AG10803 (cell line): ENCODE measurements around the gene BET1.
A peak's percentile ranks its signal among the peaks of the same experiment; 100 is the strongest.

Experiments used
- DNase-seq: peaks from one replicate; pipeline ENCODE4 v3.0.0; 2010; ENCODE audit warnings: low read depth
- H3K4me3 ChIP-seq: 2 replicates; pipeline ENCODE4 v1.5.1; 2011; ENCODE audit warnings: mild to moderate bottlenecking, low read length, control low read depth
- TF ChIP-seq, protein P1 (sequence below): conservative IDR thresholded peaks from 2 replicates; pipeline ENCODE4 v1.5.1; 2011; ENCODE audit warnings: mild to moderate bottlenecking, low read length, control low read depth, inconsistent platforms

The BET1 gene

DNA sequence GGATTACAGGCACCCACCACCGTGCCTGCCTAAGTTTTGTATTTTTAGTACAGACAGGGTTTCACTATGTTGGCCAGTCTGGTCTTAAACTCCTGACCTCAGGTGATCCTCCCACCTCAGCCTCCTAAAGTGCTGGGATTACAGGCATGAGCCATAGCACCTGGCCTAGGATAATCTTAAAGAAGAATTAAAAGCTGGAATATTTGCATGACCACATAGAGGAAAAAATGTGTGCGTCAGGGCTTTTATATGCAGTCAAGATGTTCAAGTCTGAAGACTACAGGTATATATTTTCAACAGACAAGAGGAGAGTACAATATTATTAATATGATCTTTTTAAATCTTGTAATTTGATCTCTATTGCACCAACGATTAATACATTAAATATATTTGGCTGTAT, 43.2 kb downstream of the BET1 start:
- H3K4me3 ChIP-seq, result no peak overlapping the region
- TF ChIP-seq, protein P1, sequence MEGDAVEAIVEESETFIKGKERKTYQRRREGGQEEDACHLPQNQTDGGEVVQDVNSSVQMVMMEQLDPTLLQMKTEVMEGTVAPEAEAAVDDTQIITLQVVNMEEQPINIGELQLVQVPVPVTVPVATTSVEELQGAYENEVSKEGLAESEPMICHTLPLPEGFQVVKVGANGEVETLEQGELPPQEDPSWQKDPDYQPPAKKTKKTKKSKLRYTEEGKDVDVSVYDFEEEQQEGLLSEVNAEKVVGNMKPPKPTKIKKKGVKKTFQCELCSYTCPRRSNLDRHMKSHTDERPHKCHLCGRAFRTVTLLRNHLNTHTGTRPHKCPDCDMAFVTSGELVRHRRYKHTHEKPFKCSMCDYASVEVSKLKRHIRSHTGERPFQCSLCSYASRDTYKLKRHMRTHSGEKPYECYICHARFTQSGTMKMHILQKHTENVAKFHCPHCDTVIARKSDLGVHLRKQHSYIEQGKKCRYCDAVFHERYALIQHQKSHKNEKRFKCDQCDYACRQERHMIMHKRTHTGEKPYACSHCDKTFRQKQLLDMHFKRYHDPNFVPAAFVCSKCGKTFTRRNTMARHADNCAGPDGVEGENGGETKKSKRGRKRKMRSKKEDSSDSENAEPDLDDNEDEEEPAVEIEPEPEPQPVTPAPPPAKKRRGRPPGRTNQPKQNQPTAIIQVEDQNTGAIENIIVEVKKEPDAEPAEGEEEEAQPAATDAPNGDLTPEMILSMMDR, result no peak
- DNase-seq, result no peak

DNA sequence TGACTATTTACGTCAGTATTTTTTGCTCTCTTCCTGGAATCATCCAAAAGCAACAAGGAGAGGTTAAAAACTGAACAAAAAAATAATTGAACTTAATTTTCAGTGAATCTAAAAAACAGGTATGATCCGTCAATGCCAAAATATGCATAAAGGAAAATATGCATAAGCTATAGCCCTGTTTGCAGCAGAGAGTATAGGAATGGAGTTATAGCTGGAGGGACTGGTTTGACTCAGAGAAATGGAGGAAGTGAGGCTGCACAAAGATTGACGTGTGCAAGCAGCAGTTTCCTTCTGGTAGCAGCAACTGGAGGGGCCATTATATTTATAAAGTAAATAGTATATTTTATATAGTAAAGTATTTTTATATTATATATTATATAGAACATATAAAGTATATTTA, 45.5 kb downstream of the BET1 start:
- TF ChIP-seq, protein P1, result no peak
- DNase-seq, result no peak
- no peak overlapping the region for H3K4me3 ChIP-seq

DNA sequence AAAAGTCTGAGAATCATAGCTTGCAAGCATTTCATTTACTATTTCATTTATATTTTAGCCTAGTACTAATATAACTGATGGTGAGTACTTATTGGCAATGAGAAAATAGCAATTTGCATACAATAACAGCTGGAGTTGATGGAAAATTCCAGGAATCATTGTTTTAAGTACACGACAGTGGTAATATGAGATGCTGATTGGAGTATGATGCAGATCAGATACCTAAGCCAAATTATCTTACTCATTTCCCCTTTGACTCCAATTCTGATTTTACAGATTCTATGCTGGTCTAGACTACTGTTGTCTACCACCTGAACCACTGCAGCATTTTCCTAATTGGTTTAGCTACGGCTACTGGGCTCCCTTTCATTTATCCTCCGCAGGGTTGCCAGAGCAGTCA, 45.9 kb downstream of the BET1 start:
- no peak overlapping the region for H3K4me3 ChIP-seq
- TF ChIP-seq, protein P1, result no peak
- DNase-seq, result no peak

DNA sequence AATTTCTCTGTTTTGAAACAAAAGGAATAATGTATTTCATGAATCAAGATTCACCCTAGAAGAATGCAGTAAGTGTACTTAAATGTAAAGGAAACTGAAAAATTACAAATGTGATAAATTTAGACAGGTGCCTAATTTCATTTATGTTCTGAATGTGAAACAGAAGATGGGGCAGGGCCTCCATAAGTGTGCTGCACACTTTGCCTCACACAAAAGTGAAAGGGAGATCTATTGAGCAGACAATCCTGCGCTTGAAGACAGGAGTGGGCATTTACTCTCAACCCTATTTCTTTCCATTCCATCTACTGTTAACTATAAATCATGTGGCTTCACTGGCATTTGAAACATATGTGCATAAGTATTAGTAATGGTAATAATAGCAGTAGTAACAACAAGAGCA, 46.4 kb downstream of the BET1 start:
- H3K4me3 ChIP-seq, result no peak overlapping the region
- TF ChIP-seq, protein P1, result no peak
- DNase-seq, result no peak

DNA sequence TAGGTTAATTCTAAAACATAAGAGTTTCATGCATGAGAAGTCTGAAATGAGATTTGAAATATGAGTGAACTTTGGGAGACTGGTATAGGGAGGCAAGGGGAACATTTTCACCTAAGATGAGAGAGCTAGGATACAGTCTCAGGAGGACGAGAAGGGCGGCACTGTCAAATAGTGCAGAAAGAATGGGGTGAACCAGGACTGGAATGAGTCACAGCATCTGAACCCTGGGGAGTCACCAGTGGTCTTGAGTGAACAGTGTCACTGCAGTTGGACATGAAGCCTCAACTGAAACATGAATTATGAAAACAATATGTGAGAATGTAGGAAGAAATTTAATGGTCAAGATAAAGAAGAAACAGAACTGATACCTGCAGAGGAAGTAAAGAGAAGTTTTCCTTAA, 48.9 kb downstream of the BET1 start:
- H3K4me3 ChIP-seq, result no peak overlapping the region
- TF ChIP-seq, protein P1, result no peak
- DNase-seq, result no peak

DNA sequence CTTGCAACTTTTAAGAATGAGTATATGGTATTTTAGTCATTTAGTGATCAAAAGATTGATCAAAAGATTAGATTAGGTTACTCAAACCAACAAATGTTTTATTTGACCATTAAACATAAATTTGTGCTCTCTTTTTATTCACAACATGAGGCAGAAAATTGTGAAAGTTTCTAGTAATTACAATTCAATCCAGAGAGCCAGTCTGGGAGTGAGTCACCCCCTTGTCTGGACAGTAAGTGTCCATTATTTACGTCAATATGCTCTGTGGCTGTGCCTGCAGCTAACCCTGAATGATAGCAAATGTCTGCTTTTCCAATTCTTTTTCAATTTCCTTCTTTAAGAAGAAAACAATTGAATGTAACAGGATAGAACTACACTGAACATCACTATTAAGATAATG, 54.7 kb downstream of the BET1 start:
- no peak overlapping the region for H3K4me3 ChIP-seq
- TF ChIP-seq, protein P1, result no peak
- peak; percentile 90 for DNase-seq

DNA sequence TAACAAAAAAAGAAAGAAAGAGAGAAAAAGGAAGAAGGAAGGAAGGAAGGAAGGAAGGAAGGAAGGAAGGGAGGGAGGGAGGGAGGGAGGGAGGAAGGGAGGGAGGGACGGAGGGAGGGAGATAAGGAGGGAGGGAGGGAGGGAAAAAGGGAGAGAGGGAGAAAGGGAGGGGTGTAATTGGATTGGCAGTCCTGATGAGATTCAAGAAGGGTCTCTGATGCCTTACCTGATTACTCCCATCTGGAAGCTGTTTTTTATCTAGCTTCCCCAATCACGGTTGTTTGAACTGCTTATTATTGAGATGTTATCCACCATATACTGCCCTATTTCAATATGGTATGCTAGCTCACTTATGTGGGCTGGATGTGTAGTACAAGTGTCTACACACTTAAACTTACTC, 55.3 kb downstream of the BET1 start:
- DNase-seq, result no peak
- TF ChIP-seq, protein P1, result no peak

More for the DNA sequence above, 55.3 kb downstream of the BET1 start:
- H3K4me3 ChIP-seq, result no peak overlapping the region
